A673 (cell line): Measurements from ENCODE around the gene RABGGTA. TPM values are rescaled to one million over a fixed set of nuclear protein-coding genes. Genes with fewer than 3 reads are reported as not detected.

ENCODE experiments used
- BruUV-seq: library from RNA; stranded (reverse); fragments of 400-500 nt; replicated peaks from 2 replicates; lab custom pipeline; 2021; lab: Mats Ljungman, UMichigan
- CTCF ChIA-PET: fragments of 300-600 bp; sonication (Branson Sonifier 250); formaldehyde crosslinking; loops from one replicate; lab custom pipeline; 2022; ENCODE audit warnings: antibody characterized with exemption; lab: Charles Lee
- POLR2A ChIA-PET: fragments of 300-600 bp; sonication (Branson Sonifier 250); formaldehyde crosslinking; loops from one replicate; lab custom pipeline; 2022; ENCODE audit warnings: antibody characterized with exemption; ENCODE audit not compliant: low non-redundant PET; lab: Charles Lee
- DNase-seq: peaks from one replicate; pipeline ENCODE4 v3.0.0-alpha.2; 2015; ENCODE audit warnings: low spot score
- H3K27ac ChIP-seq: fragments of 200-600 bp; sonication (generic); 2 replicates; pipeline ENCODE4 v1.5.1; 2016; ENCODE audit warnings: mixed run types, low read depth, mild to moderate bottlenecking, mixed read lengths, antibody characterized with exemption, low read length; ENCODE audit not compliant: poor library complexity, severe bottlenecking
- H3K27me3 ChIP-seq: fragments of 200-600 bp; sonication (generic); replicated peaks from 2 replicates; pipeline ENCODE4 v1.6.1; 2017; ENCODE audit warnings: mixed run types, low read depth, mild to moderate bottlenecking, mixed read lengths, antibody characterized with exemption, low read length; ENCODE audit not compliant: insufficient read depth, poor library complexity
- H3K36me3 ChIP-seq: fragments of 200-600 bp; sonication (generic); 2 replicates; pipeline ENCODE4 v1.6.1; 2016; ENCODE audit warnings: mixed run types, mild to moderate bottlenecking, mixed read lengths, antibody characterized with exemption, low read length; ENCODE audit not compliant: insufficient read depth, poor library complexity, severe bottlenecking
- H3K4me1 ChIP-seq: fragments of 200-600 bp; sonication (generic); 2 replicates; pipeline ENCODE4 v1.6.1; 2017; ENCODE audit warnings: mixed run types, mild to moderate bottlenecking, mixed read lengths, antibody characterized with exemption, low read length; ENCODE audit not compliant: insufficient read depth, poor library complexity, severe bottlenecking
- H3K4me3 ChIP-seq: fragments of 200-600 bp; sonication (generic); 2 replicates; pipeline ENCODE4 v1.5.1; 2016; ENCODE audit warnings: low read depth, mixed run types, mild to moderate bottlenecking, mixed read lengths, low read length; ENCODE audit not compliant: poor library complexity, severe bottlenecking
- H3K9me3 ChIP-seq: fragments of 200-600 bp; sonication (generic); 2 replicates; pipeline ENCODE4 v1.6.1; 2016; ENCODE audit warnings: mixed run types, low read depth, mild to moderate bottlenecking, mixed read lengths, antibody characterized with exemption, low read length; ENCODE audit not compliant: poor library complexity, severe bottlenecking
- CTCF ChIP-seq: fragments of 300-800, 200-600 bp; sonication (generic); conservative IDR thresholded peaks from 2 replicates; pipeline ENCODE4 v1.5.1; 2017; ENCODE audit warnings: low read depth, mild to moderate bottlenecking, antibody characterized with exemption, low read length, moderate library complexity, mixed read lengths
- EZH2 ChIP-seq: fragments of 200-600 bp; sonication (generic); IDR thresholded peaks from 2 replicates; pipeline ENCODE4 v1.6.1; 2017; ENCODE audit warnings: borderline replicate concordance, low read depth, mild to moderate bottlenecking, mixed read lengths, antibody characterized with exemption, low read length; ENCODE audit not compliant: poor library complexity, severe bottlenecking
- intact Hi-C: fragments of 100-400 bp; cut with micrococcal nuclease; formaldehyde crosslinking; loops from one replicate; pipeline ENCODE4 v1.10.0; 2022; ENCODE audit not compliant: unreplicated experiment
- total RNA-seq: library from RNA; stranded (reverse); gene quantifications from 2 replicates; pipeline ENCODE4 v1.2.3, GENCODE V29; 2021

The RABGGTA gene
- total RNA-seq, 1 experiment from 2014 or later: 22.2 TPM

- H3K9me3 ChIP-seq: no peaks in the 10 kb centered on the region
- POLR2A ChIA-PET: no interaction called here
- H3K27me3 ChIP-seq: no peaks in the 10 kb centered on the region
- H3K36me3 ChIP-seq: peaks cover 60% of the 10 kb centered on the region
- no peak overlapping the region for H3K27ac ChIP-seq
- H3K4me3 ChIP-seq: no peak overlapping the region
- no peak for DNase-seq
- peaks cover 12% of the 10 kb centered on the region for H3K4me1 ChIP-seq
- no TSS peak for BruUV-seq
- intact Hi-C loops: no loop called here
- no peak for TF ChIP-seq EZH2
- no peak for TF ChIP-seq CTCF
- CTCF ChIA-PET: no interaction called here
Measured at GRCh38 chr14:24235804-24236688, 35.4 kb downstream of the RABGGTA start.

- Histone ChIP-seq H3K9me3 (no peaks in the 10 kb centered on the region), H3K36me3 (peaks cover 44% of the 10 kb centered on the region), H3K27me3 (no peaks in the 10 kb centered on the region), H3K27ac (no peak overlapping the region), H3K4me3 (peak overlapping the region; percentile 77), H3K4me1 (peaks cover 15% of the 10 kb centered on the region)
- BruUV-seq: no TSS peak
- ChIA-PET CTCF (no interaction called here), POLR2A (interaction anchor here (0.6 kb wide), 1 partner anchor 7 kb away, joined by 3 read pairs; no protein-coding TSS in a partner anchor)
- DNase-seq: no peak
- intact Hi-C loops: no loop called here
- TF ChIP-seq CTCF: no peak
- TF ChIP-seq EZH2: no peak
Measured at GRCh38 chr14:24234095-24235005, 37.0 kb downstream of the RABGGTA start.

- POLR2A ChIA-PET: interaction anchor here (0.6 kb wide), 2 partner anchors 8 to 14 kb away, joined by 3 to 14 read pairs; no protein-coding TSS in a partner anchor
- peak overlapping the region; percentile 88 for H3K27ac ChIP-seq
- intact Hi-C loops: no loop called here
Measured at GRCh38 chr14:24233538-24233866, 37.9 kb downstream of the RABGGTA start.

More at GRCh38 chr14:24233538-24233866, 37.9 kb downstream of the RABGGTA start:
- H3K4me1 ChIP-seq: peaks cover 15% of the 10 kb centered on the region
- BruUV-seq: no TSS peak
- no peak for TF ChIP-seq CTCF
- no peak for TF ChIP-seq EZH2
- DNase-seq: no peak
- H3K9me3 ChIP-seq: no peaks in the 10 kb centered on the region
- CTCF ChIA-PET: no interaction called here
- H3K36me3 ChIP-seq: peaks cover 36% of the 10 kb centered on the region
- peak overlapping the region; percentile 77 for H3K4me3 ChIP-seq
- no peaks in the 10 kb centered on the region for H3K27me3 ChIP-seq
